Stimulated activated CD4-positive, alpha-beta T cell treated with anti-CD3 and anti-CD28 coated beads, TNF-alpha, amount 100 ng/mL, for 4 hours (primary cell): Measurements from ENCODE around the gene UGT1A9.

Experiments
- DNase-seq, 3 experiments: peaks; one replicate each; pipeline ENCODE4 v3.0.0-alpha.2; 2020; ENCODE audit warnings: low read depth in 3 of 3

The UGT1A9 gene

GRCh38 chr2:233816771-233817170 is 145.1 kb downstream of the UGT1A9 start:
- DNase-seq = no peak

- no peak for DNase-seq
Observed at GRCh38 chr2:233817361-233817911, 145.7 kb downstream of the UGT1A9 start.

- no peak for DNase-seq
Observed at GRCh38 chr2:233817995-233818638, 146.4 kb downstream of the UGT1A9 start.

- DNase-seq = no peak
Observed at GRCh38 chr2:233818639-233819621, 147.2 kb downstream of the UGT1A9 start.

- no peak for DNase-seq
Observed at GRCh38 chr2:233819884-233820773, 148.4 kb downstream of the UGT1A9 start.

GRCh38 chr2:233820774-233821105 is 149.0 kb downstream of the UGT1A9 start:
- DNase-seq = no peak

- DNase-seq = no peak
Observed at GRCh38 chr2:233821196-233821595, 149.5 kb downstream of the UGT1A9 start.

- DNase-seq = no peak
Observed at GRCh38 chr2:233821709-233822100, 150.0 kb downstream of the UGT1A9 start.

GRCh38 chr2:233822101-233822771 is 150.5 kb downstream of the UGT1A9 start:
- DNase-seq = no peak
